ENCODE data around the gene CYB561D2. TPM values are rescaled to one million over a fixed set of nuclear protein-coding genes. Genes with fewer than 3 reads are reported as not detected.

CYB561D2 gene
- total RNA-seq, 1 experiment from 2014 or later: 9.5 TPM

DNA sequence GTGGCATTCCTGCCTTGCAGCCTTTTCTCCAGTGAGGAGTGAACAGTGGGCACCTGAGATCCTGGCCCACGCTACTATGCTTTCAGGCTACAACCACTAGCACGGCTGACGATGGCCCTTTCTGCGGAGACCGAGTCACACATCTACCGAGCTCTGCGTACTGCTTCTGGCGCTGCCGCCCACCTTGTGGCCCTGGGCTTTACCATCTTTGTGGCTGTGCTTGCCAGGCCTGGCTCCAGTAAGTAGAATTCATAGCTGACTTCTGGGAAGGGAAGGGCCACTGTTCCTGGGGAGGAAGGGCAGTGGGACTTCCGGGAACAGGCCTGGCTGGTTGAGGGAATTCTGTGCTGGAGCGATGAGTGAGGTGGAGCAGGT lies 648 bp downstream of the CYB561D2 start (continued):
- TF ChIP-seq ZBTB33 (IDR thresholded peaks at IDR 0.05; ENCODE audit: extremely low read depth, insufficient replicate concordance, low read length) (no peak), SRF (IDR thresholded peaks at IDR 0.05; ENCODE audit: low read depth) (no peak), RAD21 (IDR thresholded peaks at IDR 0.05; ENCODE audit: low read depth) (no peak), EZH2 (IDR thresholded peaks at IDR 0.05) (no peak), YY1 (IDR thresholded peaks at IDR 0.05; ENCODE audit: extremely low read depth, insufficient replicate concordance, low read depth, low read length) (no peak), ZFX (IDR thresholded peaks at IDR 0.05) (no peak), SP1 (IDR thresholded peaks at IDR 0.05; ENCODE audit: low read depth) (no peak)

DNA sequence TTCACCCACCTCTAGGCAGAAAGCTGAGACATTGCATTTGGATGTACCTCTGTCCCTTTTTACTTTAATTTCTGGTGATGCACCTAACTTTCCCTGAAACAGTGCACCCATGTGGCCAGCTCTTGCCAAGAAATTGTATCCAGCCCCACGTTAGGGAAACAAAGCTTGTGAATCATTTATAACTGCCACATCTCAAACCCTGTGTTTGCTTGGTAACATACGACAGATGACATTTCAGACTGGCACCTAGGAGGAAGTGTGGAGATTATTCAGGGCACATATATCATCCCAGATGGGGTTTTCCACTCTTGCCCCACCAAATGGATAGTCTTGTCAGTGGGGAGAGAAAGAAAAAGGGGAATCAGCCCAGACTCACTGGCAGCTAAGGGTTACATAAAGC lies 2.1 kb downstream of the CYB561D2 start:
- BruUV-seq (replicated peaks): no TSS peak
- no peak for DNase-seq (ENCODE audit: low read depth, low spot score)
- H4K20me1 ChIP-seq (ENCODE audit: insufficient read depth): no peaks in the 10 kb centered on the region
- H3K27me3 ChIP-seq (ENCODE audit: insufficient read depth, low read length): no peaks in the 10 kb centered on the region
- RAD21 ChIA-PET (ENCODE audit: low non-redundant PET in 1 of 2, low total read pairs in 2 of 2, uncharacterized antibody in 2 of 2, unreplicated experiment in 2 of 2): no interaction called here
- H3K4me3 ChIP-seq (replicated peaks in 1 of 2; ENCODE audit: low read depth in 1 of 2, low read length in 2 of 2): no peak overlapping the region
- CTCF ChIA-PET: interaction anchor here (1.0 to 2.0 kb wide), 5 partner anchors 13 to 190 kb away, joined by 3 to 8 read pairs (median 3); no protein-coding TSS in a partner anchor
- H3K36me3 ChIP-seq (ENCODE audit: control insufficient read depth in 1 of 2, insufficient read depth in 2 of 2, low read length in 2 of 2): peaks cover 13 to 37% of the 10 kb centered on the region in 2 experiments; a peak in 3 of 4 replicates
- no peak overlapping the region for H3K4me2 ChIP-seq (ENCODE audit: low read length)
- peaks cover 47% of the 10 kb centered on the region for H3K79me2 ChIP-seq (ENCODE audit: insufficient read depth, low read length)
- H2AFZ ChIP-seq (ENCODE audit: low read depth, low read length, poor library complexity, severe bottlenecking): no peak overlapping the region
- intact Hi-C loops (cut with micrococcal nuclease): loop anchor here (10.0 kb wide), 1 partner anchor 1032 kb away; the partner anchor contains the start of gene MANF
- POLR2A ChIA-PET: no interaction called here
- H3K27ac ChIP-seq (ENCODE audit: low read depth, low read length): no peak overlapping the region; the same call in 1 of the 2 replicates
- H3K9ac ChIP-seq (ENCODE audit: low read length): no peak overlapping the region
- ATAC-seq: no peak
- no peaks in the 10 kb centered on the region for H3K9me2 ChIP-seq (ENCODE audit: insufficient read depth)
- H3K4me1 ChIP-seq (ENCODE audit: control insufficient read depth in 1 of 2, insufficient read depth in 2 of 2, low read length in 2 of 2): peaks cover 7 to 37% of the 10 kb centered on the region in 2 experiments; a peak in 3 of 4 replicates
- no peaks in the 10 kb centered on the region for H3K9me3 ChIP-seq (ENCODE audit: control insufficient read depth in 1 of 2, insufficient read depth in 1 of 2, low read depth in 1 of 2, low read length in 2 of 2)
- TF ChIP-seq, protein P1, sequence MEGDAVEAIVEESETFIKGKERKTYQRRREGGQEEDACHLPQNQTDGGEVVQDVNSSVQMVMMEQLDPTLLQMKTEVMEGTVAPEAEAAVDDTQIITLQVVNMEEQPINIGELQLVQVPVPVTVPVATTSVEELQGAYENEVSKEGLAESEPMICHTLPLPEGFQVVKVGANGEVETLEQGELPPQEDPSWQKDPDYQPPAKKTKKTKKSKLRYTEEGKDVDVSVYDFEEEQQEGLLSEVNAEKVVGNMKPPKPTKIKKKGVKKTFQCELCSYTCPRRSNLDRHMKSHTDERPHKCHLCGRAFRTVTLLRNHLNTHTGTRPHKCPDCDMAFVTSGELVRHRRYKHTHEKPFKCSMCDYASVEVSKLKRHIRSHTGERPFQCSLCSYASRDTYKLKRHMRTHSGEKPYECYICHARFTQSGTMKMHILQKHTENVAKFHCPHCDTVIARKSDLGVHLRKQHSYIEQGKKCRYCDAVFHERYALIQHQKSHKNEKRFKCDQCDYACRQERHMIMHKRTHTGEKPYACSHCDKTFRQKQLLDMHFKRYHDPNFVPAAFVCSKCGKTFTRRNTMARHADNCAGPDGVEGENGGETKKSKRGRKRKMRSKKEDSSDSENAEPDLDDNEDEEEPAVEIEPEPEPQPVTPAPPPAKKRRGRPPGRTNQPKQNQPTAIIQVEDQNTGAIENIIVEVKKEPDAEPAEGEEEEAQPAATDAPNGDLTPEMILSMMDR (IDR thresholded peaks at IDR 0.05 in 2 of 3, conservative IDR thresholded peaks at IDR 0.05 in 1 of 3; ENCODE audit: borderline replicate concordance in 1 of 3, insufficient read depth in 1 of 3, low read depth in 2 of 3, low read length in 2 of 3): peak in 2 of 3 experiments; percentile 37 to 53; a peak in 3 of 6 replicates
- TF ChIP-seq TCF7L2 (IDR thresholded peaks at IDR 0.05; ENCODE audit: borderline replicate concordance, extremely low read depth, insufficient read depth, insufficient read length): no peak

Measured in HCT116 (cell line).